Calu3 (cell line): Measurements from ENCODE around the gene CTXND1. TPM values are rescaled to one million over a fixed set of nuclear protein-coding genes. Genes with fewer than 3 reads are reported as not detected.
A peak's percentile ranks its signal among the peaks of the same experiment; 100 is the strongest.

ENCODE experiments used
- BruUV-seq: library from RNA; stranded (reverse); fragments of 400-500 nt; replicated peaks from 2 replicates; lab custom pipeline; 2021; lab: Mats Ljungman, UMichigan
- CTCF ChIA-PET: fragments of 300-600 bp; sonication (Branson Sonifier 250); formaldehyde crosslinking; loops from one replicate; lab custom pipeline; 2022; ENCODE audit warnings: antibody characterized with exemption; lab: Charles Lee
- DNase-seq: peaks from one replicate; pipeline ENCODE4 v3.0.0; 2022
- H3K27ac Mint-ChIP-seq: one replicate; pipeline ENCODE4 v1.8.0; 2022; ENCODE audit warnings: mixed read lengths; ENCODE audit not compliant: unreplicated experiment
- H3K27me3 Mint-ChIP-seq: one replicate; pipeline ENCODE4 v1.8.0; 2022; ENCODE audit warnings: mixed read lengths; ENCODE audit not compliant: unreplicated experiment
- H3K36me3 Mint-ChIP-seq: one replicate; pipeline ENCODE4 v1.8.0; 2022; ENCODE audit warnings: mild to moderate bottlenecking, moderate library complexity, mixed read lengths; ENCODE audit not compliant: insufficient read depth, unreplicated experiment
- H3K4me1 Mint-ChIP-seq: one replicate; pipeline ENCODE4 v1.8.0; 2022; ENCODE audit warnings: mild to moderate bottlenecking, low read depth, mixed read lengths; ENCODE audit not compliant: unreplicated experiment
- H3K4me3 Mint-ChIP-seq: one replicate; pipeline ENCODE4 v1.8.0; 2022; ENCODE audit warnings: mild to moderate bottlenecking, low read depth, moderate library complexity, mixed read lengths; ENCODE audit not compliant: unreplicated experiment
- H3K9me3 Mint-ChIP-seq: one replicate; pipeline ENCODE4 v1.8.0; 2022; ENCODE audit warnings: low read depth, mixed read lengths; ENCODE audit not compliant: unreplicated experiment
- CTCF ChIP-seq: fragments of 200-600 bp; IDR thresholded peaks from one replicate; pipeline ENCODE4 v1.8.0; 2022; ENCODE audit warnings: antibody characterized with exemption; ENCODE audit not compliant: unreplicated experiment
- intact Hi-C: fragments of 100-400 bp; cut with micrococcal nuclease; formaldehyde crosslinking; loops from one replicate; pipeline ENCODE4 v1.10.0; 2022; ENCODE audit not compliant: unreplicated experiment
- total RNA-seq: library from RNA; stranded (reverse); gene quantifications from 2 replicates; pipeline ENCODE4 v1.2.3, GENCODE V29; 2022

CTXND1 gene
- total RNA-seq, 1 experiment from 2014 or later: not detected

DNA sequence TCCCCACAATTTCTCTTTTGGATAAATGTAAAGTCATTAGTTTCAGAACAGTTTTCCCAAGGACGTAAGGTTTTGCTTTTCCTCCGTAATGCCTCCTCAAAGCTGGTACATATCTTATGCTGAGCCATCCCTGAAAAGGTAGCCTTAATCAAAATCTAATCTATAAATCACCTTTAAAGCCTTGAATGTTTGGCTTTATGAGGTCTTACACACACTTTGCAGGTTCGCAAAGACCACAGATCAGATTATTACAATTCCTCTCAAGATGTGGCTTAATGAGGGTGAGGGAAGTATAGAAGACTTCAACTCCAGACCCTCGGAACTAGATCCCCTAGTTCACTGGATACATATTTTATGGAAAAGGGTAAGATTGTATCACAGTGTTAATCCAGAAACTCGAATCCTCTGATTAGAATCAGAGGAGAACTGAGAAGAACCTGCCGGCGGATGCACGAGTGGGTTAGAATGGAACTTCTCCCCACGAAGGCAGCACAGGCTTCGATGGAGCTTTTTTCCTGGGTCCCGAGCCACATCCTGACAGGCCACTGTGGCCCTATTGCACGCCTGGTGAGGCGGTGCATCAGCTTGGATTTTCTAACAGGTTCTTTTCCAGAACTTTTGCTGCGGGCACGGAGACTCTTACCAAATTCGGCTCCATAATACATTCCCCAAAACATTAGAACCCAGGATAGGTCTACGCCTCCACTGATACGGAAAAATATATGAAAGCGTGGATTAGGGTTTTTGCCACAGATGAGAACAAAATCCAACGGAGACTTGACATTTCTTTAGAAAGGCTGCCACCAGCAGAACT is 1.2 kb downstream of the CTXND1 start:
- CTCF ChIA-PET: interaction anchor here (0.6 kb wide), 1 partner anchor 32 kb away, joined by 8 read pairs; no protein-coding TSS in a partner anchor
- DNase-seq: no peak
- no peaks in the 10 kb centered on the region for H3K9me3 Mint-ChIP-seq
- BruUV-seq: no TSS peak
- peaks cover 96% of the 10 kb centered on the region for H3K27me3 Mint-ChIP-seq
- H3K27ac Mint-ChIP-seq: no peak overlapping the region
- TF ChIP-seq CTCF: no peak
- H3K4me1 Mint-ChIP-seq: peaks cover 17% of the 10 kb centered on the region
- H3K4me3 Mint-ChIP-seq: peak overlapping the region; percentile 30
- H3K36me3 Mint-ChIP-seq: no peaks in the 10 kb centered on the region
- intact Hi-C loops: no loop called here

GRCh38 chr15:80249973-80250372 is 2.0 kb downstream of the CTXND1 start:
- Mint-ChIP-seq H3K4me1 (peaks cover 17% of the 10 kb centered on the region), H3K36me3 (no peaks in the 10 kb centered on the region), H3K9me3 (no peaks in the 10 kb centered on the region), H3K27ac (no peak overlapping the region), H3K4me3 (no peak overlapping the region), H3K27me3 (peaks cover 100% of the 10 kb centered on the region)
- intact Hi-C loops: no loop called here
- no TSS peak for BruUV-seq
- CTCF ChIA-PET: interaction anchor here (0.6 kb wide), 1 partner anchor 31 kb away, joined by 8 read pairs; no protein-coding TSS in a partner anchor
- no peak for DNase-seq
- TF ChIP-seq CTCF: no peak

DNA sequence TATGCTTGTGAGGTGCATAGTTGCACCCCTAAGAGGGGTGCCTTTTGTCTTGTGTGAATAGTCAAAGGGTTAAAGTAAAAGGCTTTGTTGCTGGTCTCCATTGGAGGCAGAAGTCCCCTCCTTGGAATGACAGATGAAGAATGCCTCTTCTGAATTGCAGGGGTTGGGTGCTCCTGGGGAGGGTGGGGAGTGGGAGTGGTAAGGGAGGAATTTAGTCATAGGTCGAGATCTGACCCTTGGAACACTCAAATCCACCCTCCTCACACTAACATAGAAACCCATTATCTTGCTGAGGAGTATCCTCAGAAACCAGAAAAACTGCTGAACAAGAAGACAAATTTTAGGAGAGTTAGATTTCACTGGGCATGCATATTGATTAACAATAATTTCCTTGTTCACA is 4.7 kb downstream of the CTXND1 start:
- no peak for DNase-seq
- BruUV-seq: no TSS peak
- Mint-ChIP-seq H3K27ac (no peak overlapping the region), H3K4me1 (peaks cover 17% of the 10 kb centered on the region), H3K36me3 (no peaks in the 10 kb centered on the region), H3K4me3 (no peak overlapping the region), H3K9me3 (no peaks in the 10 kb centered on the region), H3K27me3 (peaks cover 100% of the 10 kb centered on the region)
- intact Hi-C loops: no loop called here
- TF ChIP-seq CTCF: no peak
- CTCF ChIA-PET: no interaction called here

DNA sequence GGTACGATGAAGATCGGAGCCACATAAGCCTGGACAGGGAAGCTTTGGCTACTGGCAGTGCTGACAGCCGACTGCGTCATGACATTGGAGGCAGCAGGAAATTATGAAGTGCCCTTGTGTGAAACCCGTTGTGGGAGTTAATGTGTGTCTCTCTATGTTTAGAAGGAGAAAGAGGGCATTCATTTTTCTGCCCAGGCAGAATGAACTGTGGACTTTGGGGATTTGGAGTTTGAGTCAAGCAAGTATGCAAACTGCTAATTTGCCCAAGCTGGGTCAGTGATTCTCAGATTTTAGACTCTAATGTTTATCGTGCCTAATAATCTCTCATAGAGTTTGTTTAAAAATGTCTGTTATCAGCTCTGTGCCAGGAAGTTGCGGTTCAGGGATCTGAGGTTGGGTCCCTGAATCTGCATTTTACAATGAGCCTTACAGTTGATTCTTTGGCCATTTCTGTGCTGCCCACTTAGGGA is 5.6 kb downstream of the CTXND1 start:
- BruUV-seq: no TSS peak
- peaks cover 17% of the 10 kb centered on the region for H3K4me1 Mint-ChIP-seq
- intact Hi-C loops: no loop called here
- H3K36me3 Mint-ChIP-seq: no peaks in the 10 kb centered on the region
- no peak for TF ChIP-seq CTCF
- H3K4me3 Mint-ChIP-seq: no peak overlapping the region
- no peak overlapping the region for H3K27ac Mint-ChIP-seq
- H3K9me3 Mint-ChIP-seq: no peaks in the 10 kb centered on the region
- no peak for DNase-seq
- peaks cover 100% of the 10 kb centered on the region for H3K27me3 Mint-ChIP-seq
- CTCF ChIA-PET: no interaction called here
